GM12878 (cell line): ENCODE data around the gene NDOR1. TPM values are rescaled to one million over a fixed set of nuclear protein-coding genes. Genes with fewer than 3 reads are reported as not detected.

ENCODE experiments used
- ATAC-seq: fragments of 200-7000 bp; cut with Tn5 transposase; 3 replicates; pipeline ENCODE4 v1.9.1; 2020; ENCODE audit warnings: mild to moderate bottlenecking, moderate library complexity
- BruUV-seq: library from RNA; stranded (reverse); fragments of 400-500 nt; replicated peaks from 2 replicates; lab custom pipeline; 2021; lab: Mats Ljungman, UMichigan
- CTCF ChIA-PET: fragments of 300-600 bp; sonication (Branson Sonifier 250); formaldehyde crosslinking; extraction: SDS; loops from one replicate; lab custom pipeline; 2021; ENCODE audit warnings: inconsistent platforms; lab: Yijun Ruan, JAX
- POLR2A ChIA-PET: fragments of 350-600 bp; formaldehyde crosslinking; extraction: SDS; loops from one replicate; lab custom pipeline; 2021; ENCODE audit warnings: inconsistent platforms; lab: Charles Lee
- RAD21 ChIA-PET: fragments of 300-600 bp; sonication (Branson Sonifier 250); formaldehyde crosslinking; loops from one replicate; lab custom pipeline; 2023; ENCODE audit warnings: antibody characterized with exemption; ENCODE audit not compliant: unreplicated experiment; lab: Charles Lee
- SMC1A ChIA-PET: fragments of 300-600 bp; sonication (Branson Sonifier 250); formaldehyde crosslinking; loops from one replicate; lab custom pipeline; 2023; ENCODE audit not compliant: unreplicated experiment, uncharacterized antibody; lab: Charles Lee
- DNase-seq: peaks from one replicate; pipeline ENCODE4 v3.0.0-alpha.2; 2011; ENCODE audit warnings: low read depth, low spot score
- FAIRE-seq: peaks from 3 replicates; lab custom pipeline; 2011; peaks lifted over from hg19 to GRCh38; lab: Jason Lieb, UNC
- H2AFZ ChIP-seq: 2 replicates; pipeline ENCODE4 v1.6.0; 2011; ENCODE audit warnings: low read depth, low read length, control low read depth; ENCODE audit not compliant: control insufficient read depth
- H3K27ac ChIP-seq: 2 replicates; pipeline ENCODE4 v1.5.1; 2011; ENCODE audit warnings: control low read depth; ENCODE audit not compliant: control insufficient read depth, insufficient read depth
- H3K27me3 ChIP-seq, 2 experiments: replicated peaks in 1 of 2; 2 replicates each; pipeline versions ENCODE4 v1.6.0 to v1.6.1; 2011; ENCODE audit warnings: low read length in 1 of 2; ENCODE audit not compliant: control insufficient read depth in 2 of 2, insufficient read depth in 2 of 2
- H3K36me3 ChIP-seq, 2 experiments: 2 replicates each; pipeline ENCODE4 v1.5.1; 2011; ENCODE audit warnings: low read length in 1 of 2; ENCODE audit not compliant: control insufficient read depth in 2 of 2, insufficient read depth in 2 of 2
- H3K4me1 ChIP-seq: 2 replicates; pipeline ENCODE4 v1.6.1; 2011; ENCODE audit warnings: mild to moderate bottlenecking, low read length, moderate library complexity, mixed read lengths; ENCODE audit not compliant: control insufficient read depth, insufficient read depth
- H3K4me2 ChIP-seq: 2 replicates; pipeline ENCODE4 v1.6.0; 2011; ENCODE audit warnings: control low read depth; ENCODE audit not compliant: control insufficient read depth, insufficient read depth
- H3K4me3 ChIP-seq: fragments of 200-600 bp; sonication (generic); 2 replicates; pipeline ENCODE4 v1.5.1; 2016
- H3K79me2 ChIP-seq: 2 replicates; pipeline ENCODE4 v1.6.0; 2011; ENCODE audit warnings: low read length; ENCODE audit not compliant: control insufficient read depth, insufficient read depth
- H3K9ac ChIP-seq: 2 replicates; pipeline ENCODE4 v1.8.0; 2011; ENCODE audit warnings: low read length, control low read depth, mixed read lengths; ENCODE audit not compliant: control insufficient read depth, insufficient read depth
- H3K9me3 ChIP-seq: replicated peaks from 3 replicates; pipeline ENCODE4 v1.5.1; 2011; ENCODE audit warnings: mild to moderate bottlenecking, low read length; ENCODE audit not compliant: control insufficient read depth, insufficient read depth
- H4K20me1 ChIP-seq: 2 replicates; pipeline ENCODE4 v1.6.0; 2011; ENCODE audit not compliant: control insufficient read depth, insufficient read depth
- BMI1 ChIP-seq: fragments of 450-650 bp; IDR thresholded peaks from 2 replicates; pipeline ENCODE4 v1.6.1; 2016; ENCODE audit warnings: mild to moderate bottlenecking, moderate library complexity, borderline replicate concordance
- ETV6 ChIP-seq, 2 experiments: fragments of 450-650 bp in 1 of 2; IDR thresholded peaks in 1 of 2; conservative IDR thresholded peaks in 1 of 2; 2 replicates each; pipeline ENCODE4 v1.6.1; 2014; ENCODE audit warnings: antibody characterized with exemption in 1 of 2, borderline replicate concordance in 1 of 2, low read depth in 1 of 2, mild to moderate bottlenecking in 1 of 2, moderate library complexity in 1 of 2
- HDAC2 ChIP-seq: fragments of 200-600 bp; sonication (generic); IDR thresholded peaks from 2 replicates; pipeline ENCODE4 v1.6.1; 2017
- KAT2A ChIP-seq: conservative IDR thresholded peaks from 2 replicates; pipeline ENCODE4 v1.6.1; 2011; ENCODE audit warnings: low read depth, low read length; ENCODE audit not compliant: control insufficient read depth
- NBN ChIP-seq: fragments of 450-650 bp; IDR thresholded peaks from 2 replicates; pipeline ENCODE4 v1.6.1; 2016
- RCOR1 ChIP-seq: conservative IDR thresholded peaks from 2 replicates; pipeline ENCODE4 v1.6.1; 2012; ENCODE audit warnings: low read depth, low read length, improper control_type of control experiment
- RELA ChIP-seq: fragments of 450-650 bp; IDR thresholded peaks from 2 replicates; pipeline ENCODE4 v1.8.0; 2014; ENCODE audit warnings: borderline replicate concordance; ENCODE audit not compliant: partially characterized antibody
- SMARCA5 ChIP-seq: fragments of 450-650 bp; IDR thresholded peaks from 2 replicates; pipeline ENCODE4 v1.6.1; 2017; ENCODE audit warnings: mild to moderate bottlenecking
- TCF12 ChIP-seq: IDR thresholded peaks from 2 replicates; pipeline ENCODE4 v1.6.1; 2011; ENCODE audit warnings: low read depth, mild to moderate bottlenecking, low read length
- TCF3 ChIP-seq: IDR thresholded peaks from 2 replicates; pipeline ENCODE4 v1.6.1; 2012; ENCODE audit warnings: low read depth, mild to moderate bottlenecking, low read length, borderline replicate concordance; ENCODE audit not compliant: insufficient read depth
- ZNF207 ChIP-seq: fragments of 450-650 bp; IDR thresholded peaks from 2 replicates; pipeline ENCODE4 v1.6.1; 2014; ENCODE audit warnings: antibody characterized with exemption, mild to moderate bottlenecking, borderline replicate concordance
- ZNF622 ChIP-seq: fragments of 450-650 bp; IDR thresholded peaks from 2 replicates; pipeline ENCODE4 v1.6.1; 2017; ENCODE audit warnings: mild to moderate bottlenecking, inconsistent platforms
- WGBS: methylation state at CpG from one replicate; pipeline ENCODE4 v1.1.6; 2016; ENCODE audit warnings: low lambda C conversion rate; ENCODE audit not compliant: insufficient replicate concordance, insufficient coverage; ENCODE audit errors: missing lambda C conversion rate; 5-methylcytosine and 5-hydroxymethylcytosine counted together
- in situ Hi-C: fragments of 300-500 bp; cut with MboI; formaldehyde crosslinking; loops from 9 replicates; pipeline ENCODE4 v1.14.3; 2018; ENCODE audit warnings: mixed read lengths
- intact Hi-C: fragments of 100-400 bp; cut with micrococcal nuclease; formaldehyde crosslinking; loops from one replicate; pipeline ENCODE4 v1.14.2; 2022; ENCODE audit not compliant: unreplicated experiment
- polyA plus RNA-seq, 11 experiments: library from polyadenylated mRNA; depleted of rRNA in 4 of 11; unstranded in 6 of 11; stranded (reverse) in 5 of 11; fragments of >200 nt; fragmentation: Nextera tagmentation in 4 of 11; fragmentation: Illumina TruSeq in 1 of 11; extraction: Ambion mirVana in 4 of 11; extraction: Trizol in 1 of 11; gene quantifications; 1 replicate in 1 of 11; 2 replicates in 10 of 11; pipeline versions ENCODE4 v1.2.1 to v1.2.3, GENCODE V29; 2011 to 2016; ENCODE audit warnings: inconsistent platforms in 2 of 11, missing spikeins in 2 of 11, low read depth in 1 of 11
- total RNA-seq, 4 experiments: library from RNA; depleted of rRNA in 3 of 4; stranded (reverse); fragments of >200 nt in 3 of 4; fragmentation: Illumina TruSeq in 1 of 4; extraction: Trizol in 1 of 4; gene quantifications; 2 replicates each; pipeline versions ENCODE4 v1.2.1 to v1.2.3, GENCODE V29; 2013 to 2021

The NDOR1 gene
- total and polyA plus RNA-seq, 10 of the 15 experiments (the other 5 are each of a cell fraction or from before 2014, with no cell fraction given), result 0.04 to 32.9 (median 11.1) TPM

DNA sequence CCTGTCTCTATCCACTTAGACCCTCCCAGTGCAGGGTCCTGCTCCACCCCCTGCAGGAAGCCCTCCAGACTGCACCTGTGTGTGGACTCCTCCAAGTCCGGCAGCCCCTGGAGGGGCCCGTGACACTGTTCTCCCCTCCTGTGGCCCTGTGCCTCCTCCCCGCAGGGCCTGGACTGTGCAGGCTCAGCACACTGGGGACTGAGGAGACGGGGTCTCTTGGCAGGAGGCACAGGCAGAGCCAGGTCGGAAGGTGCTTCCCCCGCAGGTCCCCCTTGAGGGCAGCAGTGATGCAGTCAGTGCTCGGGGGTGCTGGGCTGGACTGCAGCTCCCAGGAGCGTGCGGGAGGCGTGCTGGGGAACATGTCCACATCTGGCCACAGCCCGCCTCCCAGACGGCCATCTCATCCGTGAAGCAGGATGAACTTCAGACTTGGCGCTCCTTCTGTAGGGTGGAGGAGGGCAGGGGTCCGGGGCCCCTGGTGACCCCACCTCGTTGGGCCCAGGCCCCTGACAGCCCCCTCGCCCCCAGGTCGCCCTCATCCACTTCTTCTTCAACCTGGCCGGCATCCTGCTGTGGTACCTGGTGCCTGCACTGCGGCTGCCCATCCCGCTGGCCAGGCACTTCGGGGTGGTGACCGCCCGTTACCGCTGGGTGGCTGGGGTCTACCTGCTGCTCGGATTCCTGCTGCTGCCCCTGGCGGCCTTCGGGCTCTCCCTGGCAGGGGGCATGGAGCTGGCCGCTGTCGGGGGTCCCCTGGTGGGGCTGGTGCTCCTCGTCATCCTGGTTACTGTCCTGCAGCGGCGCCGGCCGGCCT, 30.1 kb downstream of the NDOR1 start:
- FAIRE-seq (no peak), ATAC-seq (no peak), DNase-seq (no peak)
- 52% methylated on average over 31 of the region's 35 CpGs for WGBS
- Histone ChIP-seq H3K27ac (no peak overlapping the region), H4K20me1 (no peaks in the 10 kb centered on the region), H3K4me1 (peaks cover 26% of the 10 kb centered on the region), H3K4me2 (no peak overlapping the region), H3K9me3 (no peaks in the 10 kb centered on the region), H3K27me3 (no peaks in the 10 kb centered on the region), H3K79me2 (peaks cover 6% of the 10 kb centered on the region), H3K36me3 (no peaks in the 10 kb centered on the region), H2AFZ (no peak overlapping the region), H3K9ac (no peak overlapping the region), H3K4me3 (no peak overlapping the region)
- TF ChIP-seq ETV6 (conservative IDR thresholded peaks at IDR 0.05 in 1 of 2, IDR thresholded peaks at IDR 0.05 in 1 of 2; ENCODE audit: borderline replicate concordance in 1 of 2, low read depth in 1 of 2) (no peak), TCF3 (no peak), ZNF622 (no peak), SMARCA5 (no peak), KAT2A (no peak), HDAC2 (no peak), NBN (no peak), TCF12 (no peak), RCOR1 (no peak), BMI1 (no peak), RELA (no peak), ZNF207 (no peak)
- ChIA-PET CTCF (interaction anchor here (0.9 to 2.1 kb wide), 16 partner anchors 13 to 207 kb away, joined by 3 to 24 read pairs (median 6); partner anchors contain the start of genes NELFB, SAPCD2 and SSNA1), POLR2A (interaction anchor here (0.6 to 2.1 kb wide), 6 partner anchors 11 to 805 kb away, joined by 3 to 15 read pairs (median 5); partner anchors contain the start of genes CYSRT1, SSNA1 and TPRN), RAD21 (interaction anchor here (0.6 to 4.6 kb wide), 15 partner anchors 12 to 289 kb away, joined by 3 to 20 read pairs (median 5); partner anchors contain the start of genes ANAPC2, NELFB, RNF208 and SAPCD2), SMC1A (interaction anchor here (0.7 to 1.6 kb wide), 5 partner anchors 27 to 175 kb away, joined by 3 to 5 read pairs (median 4); no protein-coding TSS in a partner anchor)
- no TSS peak for BruUV-seq
- in situ Hi-C loops (no loop called here), intact Hi-C loops (loop anchor here (5.0 kb wide), 1 partner anchor 448 kb away; no protein-coding TSS in a partner anchor)
